NCI-H1417 treated with DMSO at 0.1 percent for 48 hours (cell line): ENCODE results near the gene RBM17.
"Not testable (repeated sequence)": the region's sequence is repeated elsewhere in the genome, so short reads cannot be mapped to it uniquely, and the experiment has no call there.

Experiments used
- DNase-seq: peaks from one replicate; lab custom pipeline; 2025; lab: John Stamatoyannopoulos, UW

RBM17 gene, protein sequence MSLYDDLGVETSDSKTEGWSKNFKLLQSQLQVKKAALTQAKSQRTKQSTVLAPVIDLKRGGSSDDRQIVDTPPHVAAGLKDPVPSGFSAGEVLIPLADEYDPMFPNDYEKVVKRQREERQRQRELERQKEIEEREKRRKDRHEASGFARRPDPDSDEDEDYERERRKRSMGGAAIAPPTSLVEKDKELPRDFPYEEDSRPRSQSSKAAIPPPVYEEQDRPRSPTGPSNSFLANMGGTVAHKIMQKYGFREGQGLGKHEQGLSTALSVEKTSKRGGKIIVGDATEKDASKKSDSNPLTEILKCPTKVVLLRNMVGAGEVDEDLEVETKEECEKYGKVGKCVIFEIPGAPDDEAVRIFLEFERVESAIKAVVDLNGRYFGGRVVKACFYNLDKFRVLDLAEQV

DNA sequence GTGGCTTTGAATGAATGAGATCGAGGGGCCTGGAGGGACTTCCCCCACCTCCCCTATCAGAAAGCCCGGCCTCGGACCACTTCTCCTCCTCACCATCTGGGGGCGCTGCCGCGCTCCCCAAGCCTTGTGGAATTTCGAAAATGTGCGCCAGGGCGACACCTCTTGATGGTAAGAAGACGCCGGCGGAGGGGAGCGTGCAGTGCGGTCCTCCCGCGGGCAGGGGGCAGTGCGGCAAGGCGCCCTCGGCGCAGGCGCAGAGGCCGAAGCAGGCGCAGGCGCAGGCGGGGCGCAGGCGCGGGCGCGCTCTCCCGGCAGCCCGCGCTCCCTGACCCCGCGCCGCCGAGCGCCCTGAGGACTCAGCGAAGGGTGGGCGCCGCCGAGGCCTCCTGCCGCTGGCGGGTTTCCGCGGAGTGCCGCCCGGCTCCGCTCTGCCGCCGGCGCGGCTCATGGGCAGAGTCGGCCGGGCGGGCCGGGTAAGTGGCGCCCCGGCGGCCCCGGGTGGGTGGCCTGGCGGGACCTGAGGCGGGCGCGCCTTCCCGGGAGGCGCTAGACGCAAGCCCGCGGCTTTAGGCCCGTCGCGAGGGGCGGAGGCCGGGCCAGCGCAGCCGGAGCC, at the start of gene RBM17:
Gene RBM17, plus strand, starts transcription at position 314 of the 613 bp plus-strand sequence. CDS start 8,032 bp downstream, outside the sequence.
- DNase-seq, result peak; percentile 19

DNA sequence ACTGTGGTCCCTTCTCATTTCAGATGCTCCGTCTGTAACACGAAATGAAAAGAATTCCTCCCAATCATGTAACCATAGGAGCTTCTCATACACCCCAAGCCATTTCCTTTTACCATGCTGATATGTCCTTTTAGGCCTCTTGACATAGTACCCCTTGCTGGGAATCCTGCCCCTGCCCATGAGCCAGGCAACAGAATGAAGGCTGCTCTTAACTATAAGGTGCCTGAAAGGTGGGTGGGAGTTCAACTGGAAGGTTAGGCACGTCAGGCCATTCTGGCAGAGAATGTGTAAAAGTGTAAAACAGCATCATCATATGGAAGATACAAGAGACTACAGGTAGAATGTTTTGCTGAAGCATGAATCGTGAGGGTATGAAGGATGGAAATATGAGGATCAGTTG, 49.1 kb upstream of the RBM17 start:
- no peak for DNase-seq

DNA sequence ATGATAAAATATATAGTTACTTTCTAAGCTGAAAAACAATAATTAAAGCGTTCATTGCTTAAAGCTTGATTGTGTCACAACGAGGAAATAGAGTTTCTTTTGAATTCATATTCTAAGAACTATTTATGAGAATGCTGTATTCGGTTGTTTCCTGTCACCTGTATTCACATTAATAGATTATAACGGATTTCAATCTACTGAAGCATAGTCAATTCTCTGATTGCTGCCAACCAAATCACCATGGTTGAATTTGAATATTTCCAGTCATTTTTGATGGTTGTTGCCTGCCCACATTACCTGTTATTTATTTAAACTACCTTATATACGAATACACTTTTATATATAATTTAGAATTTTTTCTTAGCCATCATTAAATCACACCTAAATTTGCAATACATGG, 48.6 kb upstream of the RBM17 start:
- no peak for DNase-seq

- DNase-seq, result not testable (repeated sequence)
Measured at GRCh38 chr10:6043377-6043776, 45.5 kb upstream of the RBM17 start.

DNA sequence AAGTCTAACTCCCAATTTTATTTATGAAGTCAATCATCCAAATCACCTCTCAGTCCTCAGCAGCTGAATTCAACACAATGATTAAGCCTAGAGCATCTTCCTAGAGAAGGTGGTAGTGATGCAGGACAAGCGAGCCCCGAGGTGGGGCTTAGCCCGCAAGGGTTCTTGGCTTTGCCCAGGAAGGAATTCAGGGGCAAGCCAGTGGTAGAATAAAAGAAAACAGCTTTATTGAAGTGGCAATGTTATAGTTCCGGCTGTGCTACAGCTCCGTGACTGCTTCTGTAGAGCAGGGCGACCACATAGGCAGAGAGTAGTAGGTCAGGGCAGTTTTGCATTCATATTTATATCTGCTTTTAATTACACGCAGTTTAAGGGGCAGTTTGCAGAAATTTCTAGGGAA, 44.8 kb upstream of the RBM17 start:
- DNase-seq, result no peak

DNA sequence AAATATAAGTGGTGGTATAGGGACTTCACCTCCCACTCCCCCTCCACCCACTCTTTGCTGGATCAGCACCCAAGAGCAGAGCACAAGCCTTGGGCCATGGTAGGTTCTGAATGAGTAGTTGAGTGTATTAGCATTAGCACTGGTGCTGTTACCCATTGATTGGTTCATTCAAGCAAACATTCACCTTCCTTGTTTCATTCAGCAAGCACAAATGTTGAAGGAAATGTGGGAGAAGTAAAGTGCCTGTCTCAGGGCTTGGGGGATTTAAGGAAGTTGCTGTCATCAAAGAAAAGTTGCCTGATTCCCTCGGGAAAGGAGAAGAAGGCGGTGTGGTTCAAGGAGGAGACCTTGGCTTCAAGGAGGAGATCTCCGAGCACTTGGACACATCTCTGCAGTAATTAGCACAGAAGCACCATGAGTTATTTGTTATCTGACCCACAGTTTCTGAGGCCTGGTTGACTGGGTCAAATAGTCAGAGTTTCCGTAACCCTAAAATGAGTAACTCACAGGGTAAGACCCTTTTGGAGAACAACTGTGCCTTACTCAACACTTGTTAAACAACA, 44.0 kb upstream of the RBM17 start:
- no peak for DNase-seq

DNA sequence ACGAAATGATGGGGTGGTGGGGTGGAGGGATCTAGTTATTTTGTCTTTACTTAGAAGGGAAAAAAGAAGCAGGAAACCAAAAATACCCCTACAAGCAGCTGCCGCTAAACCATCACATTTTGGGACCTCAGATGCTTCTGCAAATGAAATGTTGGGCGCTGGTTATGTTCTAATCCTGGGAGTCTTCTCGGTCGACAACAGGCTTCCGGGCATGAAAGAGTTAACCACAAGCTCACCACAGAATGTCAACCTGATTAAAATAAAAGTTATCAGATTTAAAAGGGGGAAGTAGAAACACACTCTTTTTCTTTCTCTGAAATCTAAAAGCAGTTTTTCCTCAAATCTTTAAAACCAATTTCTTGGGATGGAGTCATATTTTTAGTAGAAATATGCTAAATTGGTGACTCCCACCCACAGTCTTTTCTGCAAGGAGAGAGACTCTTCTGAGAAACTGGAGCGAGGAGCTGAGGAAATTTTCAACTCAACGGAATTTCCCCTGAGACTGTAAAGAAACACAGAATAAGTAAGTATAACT, 43.5 kb upstream of the RBM17 start:
- DNase-seq, result no peak

- no peak for DNase-seq
Measured at GRCh38 chr10:6045878-6046772, 42.7 kb upstream of the RBM17 start.

DNA sequence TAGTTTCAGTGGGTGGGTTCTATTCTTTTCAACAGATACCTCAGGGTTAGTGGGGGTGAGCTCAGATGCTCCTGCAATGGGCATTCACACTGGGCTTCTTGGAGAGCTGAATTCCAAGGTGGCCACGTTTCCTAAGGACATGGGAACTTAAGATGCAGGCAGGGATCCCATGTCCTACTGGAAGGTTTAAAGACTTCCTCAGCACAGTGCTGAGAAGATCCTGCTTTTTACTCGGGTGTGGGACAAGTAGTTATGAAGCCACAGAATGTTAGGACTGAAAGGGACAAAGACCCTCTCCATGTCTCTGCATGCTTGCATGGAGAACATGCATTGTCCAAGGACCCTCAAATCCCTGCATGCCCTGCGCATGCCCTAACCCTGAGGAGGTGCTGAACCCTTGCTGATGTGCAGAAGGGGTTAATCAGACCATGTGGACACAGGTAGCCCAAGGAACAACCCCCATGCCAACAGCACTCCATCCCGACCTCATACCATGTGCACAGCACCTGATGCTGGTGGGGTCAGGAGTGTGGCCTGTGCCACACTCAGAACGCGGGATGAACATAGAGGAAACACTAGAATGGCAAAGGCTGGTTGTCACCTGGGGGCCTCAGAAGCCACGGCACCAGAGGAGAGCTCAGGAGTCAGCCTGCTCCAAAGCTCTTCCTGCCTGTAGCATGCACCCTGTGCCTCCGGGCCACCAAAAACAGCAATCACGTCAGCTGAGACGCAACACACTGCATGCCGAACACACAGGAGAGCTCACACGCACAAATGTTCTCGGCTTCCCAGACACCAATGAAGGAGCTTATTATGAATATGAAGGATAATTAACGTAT, 41.8 kb upstream of the RBM17 start:
- no peak for DNase-seq

DNA sequence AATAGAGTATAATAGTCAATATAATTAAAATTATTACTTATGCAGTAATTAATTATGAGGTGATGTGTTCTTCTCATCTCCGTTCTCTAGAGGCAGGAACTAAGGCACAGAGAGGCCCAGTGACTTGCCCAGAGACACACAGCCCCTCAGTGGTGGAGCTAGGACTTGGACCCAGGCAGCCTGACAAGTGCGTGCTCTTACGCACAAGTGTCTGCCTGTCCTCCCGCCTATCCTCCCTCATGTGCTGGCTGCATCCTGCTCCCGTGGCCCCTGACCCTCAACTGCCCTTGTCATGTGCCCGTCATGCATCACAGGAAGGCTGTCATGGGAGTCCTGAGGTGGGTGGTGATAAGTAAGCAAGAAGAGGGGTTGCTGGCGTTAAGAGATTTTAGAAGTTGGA, 41.0 kb upstream of the RBM17 start:
- no peak for DNase-seq

DNA sequence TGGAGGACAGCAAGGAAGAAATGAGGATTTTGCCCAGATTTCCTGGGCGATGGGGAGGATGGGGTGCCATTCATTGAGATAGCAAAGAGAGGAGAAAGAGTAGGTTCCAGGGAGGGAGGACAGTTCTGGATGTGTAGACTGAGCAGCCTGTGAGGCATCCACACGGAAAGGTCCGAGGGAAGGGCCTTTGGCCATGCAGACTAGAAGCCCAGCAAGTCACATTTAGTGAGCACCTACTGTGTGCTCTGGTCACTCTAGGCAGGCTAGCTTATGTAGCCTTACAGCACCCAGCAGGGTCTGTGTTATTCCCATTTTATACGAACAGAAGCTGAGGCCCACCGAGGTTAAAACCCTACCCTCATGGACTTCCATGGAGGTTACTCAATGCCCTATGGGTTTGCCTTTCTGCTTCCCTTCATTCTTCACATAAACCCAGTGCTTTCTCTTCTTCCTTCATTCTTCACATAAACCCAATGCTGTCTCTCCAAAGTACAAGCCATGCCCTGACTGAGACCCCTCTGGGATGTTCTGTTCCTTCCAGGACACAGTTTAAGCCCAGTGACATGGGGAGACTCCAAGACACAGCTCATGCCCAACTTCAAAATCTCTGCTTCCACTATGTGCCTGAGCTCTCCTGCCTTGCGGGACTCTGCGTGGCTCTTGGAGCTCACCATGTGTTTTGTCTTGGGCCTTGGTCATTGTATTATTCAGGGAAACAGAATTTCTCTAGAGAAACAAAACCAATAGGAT, 40.4 kb upstream of the RBM17 start:
- no peak for DNase-seq

DNA sequence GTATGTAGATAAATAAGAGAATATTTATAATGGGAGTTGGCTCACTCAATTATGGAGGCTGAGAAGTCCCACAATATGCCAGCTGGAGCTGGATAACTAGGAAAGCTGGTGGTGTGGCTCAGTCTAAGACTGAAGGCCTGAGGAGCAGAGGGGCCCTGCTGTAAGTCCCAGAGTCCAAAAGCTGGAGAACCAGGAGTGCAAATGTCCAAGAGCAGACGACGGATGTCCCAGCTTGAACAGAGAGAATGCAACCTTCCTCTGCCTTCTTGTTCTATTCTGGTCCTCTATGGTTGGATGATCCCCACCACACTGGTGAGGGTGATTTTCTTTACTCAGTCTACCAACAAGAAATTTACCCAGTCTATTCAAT, 39.8 kb upstream of the RBM17 start:
- no peak for DNase-seq

- no peak for DNase-seq
Measured at GRCh38 chr10:6050801-6051445, 37.9 kb upstream of the RBM17 start.

- no peak for DNase-seq
Measured at GRCh38 chr10:6052247-6053221, 36.3 kb upstream of the RBM17 start.

- DNase-seq, result no peak
Measured at GRCh38 chr10:6053303-6053702, 35.5 kb upstream of the RBM17 start.

DNA sequence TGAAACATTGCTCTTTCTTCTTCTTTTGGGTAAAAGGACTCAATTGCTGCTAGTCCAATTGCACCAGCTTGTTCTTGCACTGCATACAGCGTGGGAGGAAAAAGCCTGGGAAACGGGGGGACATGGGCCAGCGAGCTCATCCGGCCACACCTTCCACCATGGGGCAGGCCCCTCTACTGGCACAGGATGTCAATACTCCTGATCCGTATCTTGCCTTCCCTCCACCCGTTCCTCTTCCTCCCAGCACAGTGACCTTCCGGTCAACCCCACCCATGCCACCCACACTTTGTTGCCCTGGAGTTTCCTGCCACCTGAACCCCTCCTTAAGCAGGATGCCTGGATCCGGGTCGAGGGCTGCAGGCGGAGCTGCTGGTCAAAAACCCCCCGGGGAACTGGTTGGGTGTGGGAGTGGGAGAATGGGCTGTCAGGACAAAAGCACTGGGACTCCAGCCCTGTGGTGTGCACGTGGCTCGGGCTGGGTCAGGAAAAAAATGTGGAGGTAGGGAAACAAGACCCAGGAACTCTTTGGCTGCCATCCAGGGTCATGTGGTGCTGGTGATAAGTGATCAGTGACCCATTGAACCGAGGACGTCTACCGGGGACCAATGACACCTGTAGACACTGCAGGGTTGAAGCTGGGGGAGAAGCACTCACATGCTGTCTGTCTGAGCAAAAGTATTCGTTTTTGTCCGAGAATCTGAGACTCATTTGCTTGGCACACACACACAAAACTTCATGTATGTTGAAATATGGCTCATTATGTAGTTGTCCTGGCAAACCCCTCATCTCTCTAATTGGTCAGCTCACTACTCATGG, 34.8 kb upstream of the RBM17 start:
- DNase-seq, result no peak

- no peak for DNase-seq
Measured at GRCh38 chr10:6054884-6055283, 34.0 kb upstream of the RBM17 start.

DNA sequence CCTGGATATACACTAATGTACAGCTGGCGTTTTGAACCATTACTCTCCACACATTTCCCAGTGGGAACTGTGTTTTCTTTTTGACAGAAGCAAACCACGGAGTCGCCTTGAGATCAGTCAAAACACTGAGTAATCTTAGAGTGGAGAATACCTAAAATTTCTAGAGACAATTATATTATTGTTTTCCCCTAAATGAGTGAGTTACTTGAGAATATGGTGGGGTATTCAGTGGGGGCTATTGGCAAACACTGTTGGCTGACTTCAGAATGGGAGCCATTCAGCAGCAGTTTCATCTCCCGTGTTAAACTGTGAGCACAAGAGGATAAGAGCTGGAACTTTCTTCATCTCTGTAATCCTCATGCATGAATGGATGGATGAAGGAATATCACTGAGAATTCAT, 32.9 kb upstream of the RBM17 start:
- DNase-seq, result no peak
